AML-193 (cell line): ENCODE measurements around the gene AFF1.
"Not testable (repeated sequence)": the region's sequence is repeated elsewhere in the genome, so short reads cannot be mapped to it uniquely, and the experiment has no call there.

Experiments used
- DNase-seq, 2 experiments: peaks; one replicate each; lab custom pipeline; 2025; lab: John Stamatoyannopoulos, UW

Gene AFF1

DNA sequence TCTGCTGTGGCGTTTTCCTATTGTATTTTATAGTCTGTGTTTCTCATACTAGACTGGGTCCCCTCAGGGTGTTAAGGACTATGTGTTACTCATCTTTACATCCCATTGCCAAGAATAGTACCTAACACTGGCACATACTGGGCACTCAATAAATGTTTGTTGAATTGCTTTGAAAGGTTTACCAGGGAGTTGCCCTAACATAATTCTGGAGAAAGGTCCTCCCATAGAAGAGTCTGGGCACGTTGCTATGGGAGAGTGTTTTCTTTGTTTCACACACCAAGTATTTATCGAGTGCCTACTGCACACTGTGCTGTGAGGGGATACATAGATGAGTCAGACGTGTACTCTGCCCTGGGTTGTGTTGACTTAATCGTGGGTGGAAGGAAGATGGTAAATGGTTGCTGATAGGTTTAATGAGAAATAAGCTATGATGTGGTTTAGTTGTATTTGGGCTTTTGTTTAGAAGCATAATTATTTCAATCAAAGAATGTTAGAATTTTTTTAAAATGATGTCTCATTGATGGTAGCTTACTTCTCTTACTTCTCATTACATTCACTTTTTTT, 42.9 kb downstream of the AFF1 start:
- no peak for DNase-seq

DNA sequence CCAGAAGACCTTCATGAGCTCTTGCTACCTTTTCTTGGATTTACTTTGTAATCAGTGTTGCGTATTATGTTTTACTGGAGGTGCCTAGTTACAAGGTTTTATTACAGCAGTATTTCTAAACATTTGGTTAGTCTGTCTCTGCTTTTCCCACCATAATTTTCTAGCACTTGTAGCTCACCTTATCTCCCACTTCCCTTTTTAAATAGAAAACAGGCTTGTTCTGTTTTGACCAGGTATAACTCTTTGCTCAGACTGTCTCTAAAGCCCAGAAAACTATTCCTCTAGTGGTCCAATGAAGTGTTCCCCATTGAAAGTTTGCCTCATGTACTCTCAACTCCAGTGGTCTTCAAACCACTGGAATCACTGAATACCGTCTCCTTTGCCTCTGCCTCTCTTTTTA, 43.9 kb downstream of the AFF1 start:
- DNase-seq, result no peak

GRCh38 chr4:86980230-86980629, 45.4 kb downstream of the AFF1 start:
- DNase-seq, result no peak

DNA sequence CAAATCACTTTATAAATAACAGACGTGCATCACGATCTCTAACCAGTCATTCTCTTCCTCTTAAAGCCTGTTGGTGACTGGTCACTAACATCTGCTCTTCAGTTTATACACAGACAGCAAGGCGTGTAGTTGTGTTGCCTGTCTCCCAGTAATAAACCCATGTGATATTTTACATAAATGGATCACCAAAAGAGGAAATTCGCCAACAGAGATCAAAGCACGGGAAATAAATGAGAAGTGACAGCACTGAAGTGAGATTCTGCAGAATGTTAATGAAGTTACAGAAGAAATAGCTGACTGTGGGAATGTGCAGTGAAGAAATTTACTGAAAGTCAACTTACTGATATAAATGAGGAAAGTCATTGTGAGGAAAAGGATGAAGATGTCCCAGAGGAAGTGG, 47.0 kb downstream of the AFF1 start:
- DNase-seq, result peak; percentile 34

- not testable (repeated sequence) for DNase-seq
These were observed 51.0 kb downstream of the AFF1 start for GRCh38 chr4:86985852-86986251.

DNA sequence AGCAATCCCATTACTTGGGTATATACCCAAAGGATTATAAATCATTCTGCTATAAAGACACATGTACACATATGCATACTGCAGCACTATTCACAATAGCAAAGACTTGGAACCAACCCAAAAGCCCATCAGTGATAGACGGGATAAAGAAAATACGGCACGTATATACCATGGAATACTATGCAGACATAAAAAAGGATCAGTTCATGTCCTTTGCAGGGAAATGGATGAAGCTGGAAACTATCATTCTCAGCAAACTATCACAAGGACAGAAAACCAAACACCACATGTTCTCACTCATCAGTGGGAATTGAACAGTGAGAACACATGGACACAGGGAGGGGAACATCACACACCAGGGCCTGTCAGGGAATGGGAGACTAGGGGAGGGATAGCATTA, 54.8 kb downstream of the AFF1 start:
- DNase-seq, result not testable (repeated sequence)

- no peak for DNase-seq
These were observed 55.7 kb downstream of the AFF1 start for GRCh38 chr4:86990510-86990909.

- DNase-seq, result no peak
These were observed 57.2 kb downstream of the AFF1 start for GRCh38 chr4:86991994-86992393.

DNA sequence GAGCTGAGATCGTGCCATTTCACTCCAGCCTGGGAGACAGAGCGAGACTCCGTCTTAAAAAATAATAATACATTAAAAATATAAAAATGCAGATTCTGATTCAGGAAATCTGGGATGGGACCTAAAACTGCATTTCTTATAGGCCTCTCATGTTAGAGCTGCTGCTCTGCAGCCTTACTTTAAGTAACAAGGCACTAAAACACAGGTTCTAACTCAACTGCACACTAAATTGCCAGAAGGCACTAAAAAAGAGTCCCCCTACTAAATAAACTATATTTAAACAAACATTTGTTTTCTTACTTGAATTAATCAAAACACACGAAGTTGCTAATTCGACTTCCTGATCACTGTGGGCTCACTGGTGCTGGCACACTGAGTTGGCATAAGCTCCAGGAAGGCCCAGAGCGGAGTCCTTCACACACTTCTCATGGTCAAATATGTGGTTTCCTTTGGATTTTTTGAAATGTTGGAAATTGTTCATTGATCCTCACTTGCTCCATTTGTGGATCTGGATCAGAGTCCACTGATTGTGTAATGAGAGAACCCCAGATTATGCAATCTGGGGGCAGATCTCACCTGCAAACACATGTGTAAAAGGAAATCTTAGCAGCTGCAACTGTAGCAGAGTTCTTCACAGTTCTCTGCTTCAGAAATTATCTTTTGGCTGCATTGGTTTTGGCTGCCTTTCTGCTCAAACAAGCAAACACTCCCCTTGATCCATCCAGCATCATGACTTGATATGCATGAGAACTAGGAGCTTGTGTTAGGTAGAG, 59.3 kb downstream of the AFF1 start:
- DNase-seq, result no peak

- DNase-seq, result no peak
These were observed 59.9 kb downstream of the AFF1 start for GRCh38 chr4:86994686-86995085.

DNA sequence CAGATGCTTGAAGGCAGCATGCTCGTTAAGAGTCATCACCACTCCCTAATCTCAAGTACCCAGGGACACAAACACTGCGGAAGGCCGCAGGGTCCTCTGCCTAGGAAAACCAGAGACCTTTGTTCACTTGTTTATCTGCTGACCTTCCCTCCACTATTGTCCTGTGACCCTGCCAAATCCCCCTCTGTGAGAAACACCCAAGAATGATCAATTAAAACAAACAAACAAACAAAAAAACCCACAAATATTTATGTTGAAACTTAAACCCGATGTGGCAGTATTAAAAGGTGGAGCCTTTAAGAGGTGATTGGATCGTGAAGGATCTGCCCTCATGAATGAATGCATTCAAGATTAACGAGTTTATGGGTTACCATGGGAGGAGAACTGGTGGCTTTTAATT, 61.7 kb downstream of the AFF1 start:
- not testable (repeated sequence) for DNase-seq

- DNase-seq, result no peak
These were observed 64.4 kb downstream of the AFF1 start for GRCh38 chr4:86999136-86999643.

GRCh38 chr4:87002682-87003043, 67.9 kb downstream of the AFF1 start:
- DNase-seq, result no peak

DNA sequence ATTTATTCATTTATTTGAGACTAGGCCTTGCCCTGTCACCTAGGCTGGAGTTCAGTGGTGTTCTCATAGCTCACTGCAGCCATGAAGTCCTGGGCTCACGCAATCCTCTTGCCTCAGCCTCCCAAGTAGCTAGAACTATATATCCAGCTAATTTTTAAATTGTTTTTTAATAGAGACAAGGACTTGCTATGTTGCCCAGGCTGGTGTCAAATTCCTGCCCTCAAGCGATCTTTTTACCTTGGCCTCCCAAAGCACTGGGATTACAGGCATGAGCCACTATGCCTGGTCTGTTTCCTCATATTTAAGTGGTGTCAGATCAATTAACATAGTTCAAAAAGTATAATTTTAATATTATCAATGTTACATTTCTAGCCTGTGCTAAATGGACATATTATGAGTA, 68.5 kb downstream of the AFF1 start:
- no peak for DNase-seq

- peak in 1 of 2 experiments; percentile 45 for DNase-seq
These were observed 70.5 kb downstream of the AFF1 start for GRCh38 chr4:87005369-87005689.

DNA sequence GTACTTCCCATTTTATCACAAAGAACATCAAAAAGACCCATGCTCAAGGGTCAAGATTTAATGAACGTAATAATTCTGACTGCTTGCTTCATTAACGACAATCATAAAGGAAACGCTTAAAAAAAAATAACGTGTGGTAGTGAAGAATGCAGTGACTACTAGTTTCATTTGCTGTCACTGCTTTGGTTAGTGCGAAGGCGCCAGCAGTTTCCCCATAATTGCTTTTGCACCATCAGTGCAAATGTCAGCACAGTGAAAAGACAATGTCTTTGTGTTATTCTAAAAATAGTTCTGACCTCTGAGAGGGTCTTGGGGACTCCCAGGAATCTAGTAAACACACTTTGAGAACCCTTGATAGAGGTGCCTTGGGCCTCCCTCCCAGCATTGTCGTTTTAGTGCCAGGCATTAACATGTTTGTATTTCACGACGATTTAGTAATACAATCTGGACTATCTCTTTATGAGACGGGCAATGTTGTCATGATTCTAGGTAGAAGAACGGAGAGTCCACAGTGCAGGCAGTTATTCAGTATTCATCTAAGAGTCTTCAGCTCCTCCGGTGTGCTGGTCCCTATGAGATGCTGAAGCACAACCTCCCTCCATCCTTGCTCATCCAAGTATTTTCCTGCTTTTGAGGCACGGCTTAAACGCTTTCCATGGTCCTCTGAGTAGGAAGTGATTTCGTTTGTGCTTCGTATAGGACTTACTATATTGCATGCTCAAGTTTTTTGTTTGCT, 71.0 kb downstream of the AFF1 start:
- DNase-seq, result peak in 1 of 2 experiments; percentile 35

GRCh38 chr4:87006426-87006675, 71.5 kb downstream of the AFF1 start:
- peak; percentile 70 to 81 for DNase-seq

DNA sequence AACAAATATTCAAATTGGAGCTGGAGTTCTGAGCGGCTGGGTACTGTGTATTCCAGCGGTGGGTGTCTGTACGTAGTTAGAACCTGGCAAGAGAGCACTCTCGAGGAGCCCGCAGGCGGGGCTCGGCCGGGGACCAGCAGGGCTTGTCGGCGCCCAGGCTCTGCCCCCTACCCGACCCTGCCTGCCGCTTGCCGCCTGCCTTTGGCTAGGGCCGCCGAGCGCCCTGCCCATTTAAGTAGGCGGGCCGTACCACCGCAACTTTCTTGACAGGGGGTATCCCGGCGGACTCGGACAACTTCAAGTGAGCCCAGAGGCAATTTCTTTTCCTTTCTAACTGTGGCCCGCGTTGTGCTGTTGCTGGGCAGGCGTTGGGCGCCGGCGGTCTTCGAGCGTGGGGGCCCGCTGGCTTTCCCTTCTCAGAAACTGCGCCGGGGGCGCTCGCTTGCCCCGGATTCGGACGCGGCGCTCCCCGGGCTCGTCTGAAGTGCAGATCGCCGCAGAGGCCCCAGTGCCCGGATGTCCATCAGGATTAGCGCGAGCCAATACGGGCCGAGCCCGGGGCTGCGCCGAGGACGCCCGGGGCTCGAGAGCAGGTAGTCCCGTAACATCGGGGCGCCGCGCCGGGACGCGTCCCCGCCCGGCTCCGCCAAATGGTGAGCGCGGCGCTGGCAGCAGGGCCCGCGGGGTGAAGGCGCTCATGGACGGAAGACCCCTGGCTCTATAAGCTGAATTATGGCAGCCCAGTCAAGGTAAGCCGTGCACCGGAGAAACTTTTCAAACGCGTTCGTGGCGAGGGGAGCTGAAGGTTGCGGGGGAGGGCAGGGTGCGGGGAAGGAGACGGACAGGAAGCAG, 72.1 kb downstream of the AFF1 start:
- DNase-seq, result peak; percentile 88 to 91

DNA sequence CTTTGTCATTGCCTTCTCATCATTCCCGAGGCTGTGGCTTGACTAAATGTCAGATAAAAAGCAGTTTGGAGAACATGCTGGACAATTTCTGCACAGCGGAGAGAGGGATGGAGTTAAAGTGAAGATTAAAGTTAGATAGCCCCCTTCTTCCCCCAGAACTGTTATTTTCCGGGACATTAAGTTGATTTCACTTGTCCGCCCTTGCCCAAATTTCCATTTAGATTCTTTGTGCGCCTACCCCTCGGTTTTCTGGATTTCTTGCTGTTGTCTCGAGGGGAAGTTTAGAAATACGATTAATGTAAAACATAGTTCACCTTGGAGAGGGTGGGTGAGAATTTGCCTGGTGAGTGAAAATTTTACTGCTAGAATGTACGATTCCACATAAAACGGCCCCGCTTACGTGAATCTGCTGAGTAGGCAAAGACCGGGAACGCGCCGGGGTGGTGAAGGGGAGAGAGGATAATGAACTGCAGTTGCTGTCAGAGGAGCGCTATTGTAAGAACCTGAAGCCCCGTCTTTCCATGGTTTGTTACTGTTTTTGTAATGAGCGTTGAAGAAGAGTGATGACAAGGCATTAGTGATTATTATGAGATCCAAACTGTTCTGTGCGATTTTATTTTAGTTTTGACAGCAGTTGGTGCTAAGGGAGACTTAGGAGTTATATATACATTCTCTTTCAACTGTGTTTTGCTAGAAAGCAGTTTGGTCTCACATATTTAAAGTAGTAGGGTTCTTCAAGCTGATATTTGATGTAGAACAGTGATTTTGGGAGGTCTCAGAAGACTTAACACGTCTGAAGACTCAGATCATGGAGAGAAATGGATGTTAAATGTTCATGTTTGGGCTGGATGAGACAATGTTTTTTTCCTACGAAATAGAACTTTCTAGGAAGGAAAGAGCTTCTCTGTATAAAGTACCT, 73.0 kb downstream of the AFF1 start:
- no peak for DNase-seq

- peak; percentile 73 for DNase-seq
These were observed 74.4 kb downstream of the AFF1 start for GRCh38 chr4:87009095-87009648.

- DNase-seq, result no peak
These were observed 75.4 kb downstream of the AFF1 start for GRCh38 chr4:87010192-87010591.
